OCI-LY3 (cell line): ENCODE measurements around the gene NLGN2.

Experiments
- H2AFZ ChIP-seq: fragments of 200-600, 300-600 bp; shearing (Covaris generic); 2 replicates; pipeline ENCODE4 v1.6.0; 2014; ENCODE audit warnings: antibody characterized with exemption, low read depth, low read length
- H3K27ac ChIP-seq: fragments of 200-600, 300-600 bp; sonication (generic); 2 replicates; pipeline ENCODE4 v1.5.1; 2014; ENCODE audit warnings: mild to moderate bottlenecking, low read length, moderate library complexity, mixed read lengths
- H3K27me3 ChIP-seq: fragments of 200-600, 300-600 bp; sonication (generic); 2 replicates; pipeline ENCODE4 v1.6.1; 2014; ENCODE audit warnings: low read depth, low read length, mixed read lengths
- H3K36me3 ChIP-seq: fragments of 200-600, 300-600 bp; sonication (generic); replicated peaks from 2 replicates; pipeline ENCODE3; 2014; ENCODE audit warnings: low read depth, low read length, mixed read lengths
- H3K4me1 ChIP-seq: fragments of 300-600, 200-600 bp; sonication (generic); 2 replicates; pipeline ENCODE4 v1.6.1; 2014; ENCODE audit warnings: low read length, mixed read lengths
- H3K4me2 ChIP-seq: fragments of 200-600, 300-600 bp; sonication (generic); 2 replicates; pipeline ENCODE4 v1.6.1; 2014; ENCODE audit warnings: low read length, mixed read lengths
- H3K4me3 ChIP-seq: fragments of 300-600, 200-600 bp; sonication (generic); 2 replicates; pipeline ENCODE4 v1.5.1; 2014; ENCODE audit warnings: antibody characterized with exemption, mild to moderate bottlenecking, low read length, moderate library complexity
- H3K79me2 ChIP-seq: fragments of 300-600, 200-600 bp; shearing (Covaris generic); 2 replicates; pipeline ENCODE4 v1.6.1; 2014; ENCODE audit warnings: mild to moderate bottlenecking, low read length, mixed read lengths
- H3K9ac ChIP-seq: fragments of 300-600, 200-600 bp; shearing (Covaris generic); 2 replicates; pipeline ENCODE4 v1.6.0; 2014; ENCODE audit warnings: mild to moderate bottlenecking, low read length, moderate library complexity
- H3K9me3 ChIP-seq: fragments of 200-600, 300-600 bp; shearing (Covaris generic); 2 replicates; pipeline ENCODE4 v1.6.1; 2014; ENCODE audit warnings: low read length, mixed read lengths; ENCODE audit not compliant: insufficient read depth
- H4K20me1 ChIP-seq: fragments of 200-600, 300-600 bp; sonication (generic); 2 replicates; pipeline ENCODE4 v1.6.1; 2016; ENCODE audit warnings: low read length, mixed read lengths; ENCODE audit not compliant: insufficient read depth
- EZH2phosphoT487 ChIP-seq: fragments of 200-600 bp; shearing (Covaris generic); IDR thresholded peaks from 2 replicates; pipeline ENCODE4 v1.6.1; 2018; ENCODE audit warnings: antibody characterized with exemption, mixed run types, low read depth
- TF ChIP-seq, protein P1 (sequence below): fragments of 200-600, 300-600 bp; sonication (generic); IDR thresholded peaks from 2 replicates; pipeline ENCODE4 v1.5.1; 2014; ENCODE audit warnings: antibody characterized with exemption, low read length, low read depth

NLGN2 gene

GRCh38 chr17:7408252-7408727 is 645 bp downstream of the NLGN2 start:
- H3K27me3 ChIP-seq = peaks cover 5% of the 10 kb centered on the region; the same call in 1 of the 2 replicates
- H4K20me1 ChIP-seq = no peaks in the 10 kb centered on the region
- no peaks in the 10 kb centered on the region for H3K79me2 ChIP-seq
- no peaks in the 10 kb centered on the region for H3K9me3 ChIP-seq
- H2AFZ ChIP-seq = no peak overlapping the region
- H3K27ac ChIP-seq = no peak overlapping the region
- H3K4me1 ChIP-seq = peaks cover 5% of the 10 kb centered on the region
- no peak for TF ChIP-seq EZH2phosphoT487
- TF ChIP-seq, protein P1, sequence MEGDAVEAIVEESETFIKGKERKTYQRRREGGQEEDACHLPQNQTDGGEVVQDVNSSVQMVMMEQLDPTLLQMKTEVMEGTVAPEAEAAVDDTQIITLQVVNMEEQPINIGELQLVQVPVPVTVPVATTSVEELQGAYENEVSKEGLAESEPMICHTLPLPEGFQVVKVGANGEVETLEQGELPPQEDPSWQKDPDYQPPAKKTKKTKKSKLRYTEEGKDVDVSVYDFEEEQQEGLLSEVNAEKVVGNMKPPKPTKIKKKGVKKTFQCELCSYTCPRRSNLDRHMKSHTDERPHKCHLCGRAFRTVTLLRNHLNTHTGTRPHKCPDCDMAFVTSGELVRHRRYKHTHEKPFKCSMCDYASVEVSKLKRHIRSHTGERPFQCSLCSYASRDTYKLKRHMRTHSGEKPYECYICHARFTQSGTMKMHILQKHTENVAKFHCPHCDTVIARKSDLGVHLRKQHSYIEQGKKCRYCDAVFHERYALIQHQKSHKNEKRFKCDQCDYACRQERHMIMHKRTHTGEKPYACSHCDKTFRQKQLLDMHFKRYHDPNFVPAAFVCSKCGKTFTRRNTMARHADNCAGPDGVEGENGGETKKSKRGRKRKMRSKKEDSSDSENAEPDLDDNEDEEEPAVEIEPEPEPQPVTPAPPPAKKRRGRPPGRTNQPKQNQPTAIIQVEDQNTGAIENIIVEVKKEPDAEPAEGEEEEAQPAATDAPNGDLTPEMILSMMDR = no peak
- no peaks in the 10 kb centered on the region for H3K36me3 ChIP-seq
- H3K4me3 ChIP-seq = no peak overlapping the region
- no peak overlapping the region for H3K4me2 ChIP-seq
- H3K9ac ChIP-seq = no peak overlapping the region

- Histone ChIP-seq H3K36me3 (no peaks in the 10 kb centered on the region), H2AFZ (no peak overlapping the region), H3K4me3 (no peak overlapping the region), H3K4me2 (no peak overlapping the region), H3K9me3 (no peaks in the 10 kb centered on the region), H3K27ac (no peak overlapping the region), H3K27me3 (peaks cover 5% of the 10 kb centered on the region; the same call in 1 of the 2 replicates), H4K20me1 (no peaks in the 10 kb centered on the region), H3K79me2 (no peaks in the 10 kb centered on the region), H3K4me1 (peaks cover 5% of the 10 kb centered on the region), H3K9ac (no peak overlapping the region)
- no peak for TF ChIP-seq EZH2phosphoT487
- TF ChIP-seq, protein P1 = no peak
These were observed 1.2 kb downstream of the NLGN2 start for GRCh38 chr17:7408863-7409262.

DNA sequence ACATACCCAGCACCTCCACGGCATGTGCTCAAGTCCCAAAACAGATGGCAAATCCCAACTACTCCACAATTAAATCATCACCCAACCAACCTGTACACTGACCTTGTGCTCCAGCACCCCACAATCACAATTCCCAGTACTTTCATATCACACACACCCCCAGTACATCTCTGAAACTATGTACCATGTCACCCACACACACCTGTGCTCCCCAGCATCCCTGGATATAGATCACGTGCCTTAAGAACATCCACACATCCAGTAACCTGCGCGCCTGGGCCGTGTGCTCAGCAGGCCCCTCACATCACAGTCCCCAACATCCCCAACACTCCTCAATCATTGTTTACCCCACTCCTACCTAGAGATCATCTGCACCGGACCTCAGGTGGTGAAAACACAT is 2.1 kb downstream of the NLGN2 start:
- H3K4me1 ChIP-seq = peaks cover 5% of the 10 kb centered on the region
- TF ChIP-seq, protein P1 = no peak
- no peak for TF ChIP-seq EZH2phosphoT487
- H2AFZ ChIP-seq = no peak overlapping the region
- no peak overlapping the region for H3K4me3 ChIP-seq
- H3K4me2 ChIP-seq = no peak overlapping the region
- H3K27ac ChIP-seq = no peak overlapping the region
- H3K79me2 ChIP-seq = no peaks in the 10 kb centered on the region
- H3K9me3 ChIP-seq = no peaks in the 10 kb centered on the region
- H3K9ac ChIP-seq = no peak overlapping the region
- H3K27me3 ChIP-seq = peaks cover 5% of the 10 kb centered on the region; the same call in 1 of the 2 replicates
- no peaks in the 10 kb centered on the region for H3K36me3 ChIP-seq
- H4K20me1 ChIP-seq = no peaks in the 10 kb centered on the region

GRCh38 chr17:7410634-7411426 is 3.2 kb downstream of the NLGN2 start:
- H3K4me2 ChIP-seq = no peak overlapping the region
- H2AFZ ChIP-seq = no peak overlapping the region
- no peaks in the 10 kb centered on the region for H4K20me1 ChIP-seq
- H3K4me1 ChIP-seq = peaks cover 1% of the 10 kb centered on the region; the same call in 1 of the 2 replicates
- H3K36me3 ChIP-seq = no peaks in the 10 kb centered on the region
- no peak overlapping the region for H3K9ac ChIP-seq
- TF ChIP-seq, protein P1 = no peak
- no peak for TF ChIP-seq EZH2phosphoT487
- H3K27ac ChIP-seq = no peak overlapping the region
- H3K9me3 ChIP-seq = no peaks in the 10 kb centered on the region
- no peaks in the 10 kb centered on the region for H3K79me2 ChIP-seq
- 0 out of 2 replicates have a peak, but pooled peaks cover under 1% of the 10 kb centered on the region for H3K27me3 ChIP-seq
- H3K4me3 ChIP-seq = no peak overlapping the region
